ENCODE results near the gene PDCD10. TPM values are rescaled to one million over a fixed set of nuclear protein-coding genes. Genes with fewer than 3 reads are reported as not detected.

PDCD10 gene
- total and polyA plus RNA-seq, 4 donors, result 26.7 to 113 (median 51.5) TPM

- TF ChIP-seq, protein P1, sequence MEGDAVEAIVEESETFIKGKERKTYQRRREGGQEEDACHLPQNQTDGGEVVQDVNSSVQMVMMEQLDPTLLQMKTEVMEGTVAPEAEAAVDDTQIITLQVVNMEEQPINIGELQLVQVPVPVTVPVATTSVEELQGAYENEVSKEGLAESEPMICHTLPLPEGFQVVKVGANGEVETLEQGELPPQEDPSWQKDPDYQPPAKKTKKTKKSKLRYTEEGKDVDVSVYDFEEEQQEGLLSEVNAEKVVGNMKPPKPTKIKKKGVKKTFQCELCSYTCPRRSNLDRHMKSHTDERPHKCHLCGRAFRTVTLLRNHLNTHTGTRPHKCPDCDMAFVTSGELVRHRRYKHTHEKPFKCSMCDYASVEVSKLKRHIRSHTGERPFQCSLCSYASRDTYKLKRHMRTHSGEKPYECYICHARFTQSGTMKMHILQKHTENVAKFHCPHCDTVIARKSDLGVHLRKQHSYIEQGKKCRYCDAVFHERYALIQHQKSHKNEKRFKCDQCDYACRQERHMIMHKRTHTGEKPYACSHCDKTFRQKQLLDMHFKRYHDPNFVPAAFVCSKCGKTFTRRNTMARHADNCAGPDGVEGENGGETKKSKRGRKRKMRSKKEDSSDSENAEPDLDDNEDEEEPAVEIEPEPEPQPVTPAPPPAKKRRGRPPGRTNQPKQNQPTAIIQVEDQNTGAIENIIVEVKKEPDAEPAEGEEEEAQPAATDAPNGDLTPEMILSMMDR (IDR thresholded peaks at IDR 0.05; ENCODE audit: control extremely low read depth, extremely low read depth), result no peak
- H3K4me1 ChIP-seq (ENCODE audit: control insufficient read depth in 5 of 5, insufficient read depth in 5 of 5, low read length in 5 of 5), result peaks cover 0 to 4% (median 0%) of the 10 kb centered on the region in 5 donors
- no peaks in the 10 kb centered on the region for H3K9me3 ChIP-seq (ENCODE audit: control insufficient read depth in 4 of 4, insufficient read depth in 3 of 4, low read length in 3 of 4)
- DNase-seq (no peak), ATAC-seq (ENCODE audit: insufficient read depth, low FRiP score) (no peak)
- H3K27ac ChIP-seq (ENCODE audit: low read depth in 1 of 2, low read length in 1 of 2), result no peak overlapping the region
- peaks cover under 1 to 16% (median 7%) of the 10 kb centered on the region in 4 donors for H3K36me3 ChIP-seq (ENCODE audit: control insufficient read depth in 4 of 4, insufficient read depth in 4 of 4, low read length in 4 of 4)
- H3K27me3 ChIP-seq (ENCODE audit: control insufficient read depth in 3 of 3, insufficient read depth in 3 of 3, low read length in 2 of 3), result no peaks in the 10 kb centered on the region
- no peak overlapping the region for H3K9ac ChIP-seq (ENCODE audit: insufficient read depth in 1 of 2, low read length in 2 of 2)
- no peak overlapping the region for H3K4me3 ChIP-seq
Observed at GRCh38 chr3:167710552-167710951, 24.1 kb downstream of the PDCD10 start.

- peaks cover 0 to 4% (median 0%) of the 10 kb centered on the region in 5 donors for H3K4me1 ChIP-seq (ENCODE audit: control insufficient read depth in 5 of 5, insufficient read depth in 5 of 5, low read length in 5 of 5)
- DNase-seq (no peak), ATAC-seq (ENCODE audit: insufficient read depth, low FRiP score) (no peak)
- WGBS, 2 donors, result 73 to 97% methylated on average over 4 of the region's 4 CpGs
- TF ChIP-seq, protein P1 (IDR thresholded peaks at IDR 0.05; ENCODE audit: control extremely low read depth, extremely low read depth), result no peak
- no peaks in the 10 kb centered on the region for H3K9me3 ChIP-seq (ENCODE audit: control insufficient read depth in 4 of 4, insufficient read depth in 3 of 4, low read length in 3 of 4)
- no peak overlapping the region for H3K9ac ChIP-seq (ENCODE audit: insufficient read depth in 1 of 2, low read length in 2 of 2)
- H3K27me3 ChIP-seq (ENCODE audit: control insufficient read depth in 3 of 3, insufficient read depth in 3 of 3, low read length in 2 of 3), result no peaks in the 10 kb centered on the region
- no peak overlapping the region for H3K4me3 ChIP-seq
- H3K27ac ChIP-seq (ENCODE audit: low read depth in 1 of 2, low read length in 1 of 2), result no peak overlapping the region
- H3K36me3 ChIP-seq (ENCODE audit: control insufficient read depth in 4 of 4, insufficient read depth in 4 of 4, low read length in 4 of 4), result peaks cover 0 to 16% (median 7%) of the 10 kb centered on the region in 4 donors
Observed at GRCh38 chr3:167709690-167710089, 25.0 kb downstream of the PDCD10 start.

DNA sequence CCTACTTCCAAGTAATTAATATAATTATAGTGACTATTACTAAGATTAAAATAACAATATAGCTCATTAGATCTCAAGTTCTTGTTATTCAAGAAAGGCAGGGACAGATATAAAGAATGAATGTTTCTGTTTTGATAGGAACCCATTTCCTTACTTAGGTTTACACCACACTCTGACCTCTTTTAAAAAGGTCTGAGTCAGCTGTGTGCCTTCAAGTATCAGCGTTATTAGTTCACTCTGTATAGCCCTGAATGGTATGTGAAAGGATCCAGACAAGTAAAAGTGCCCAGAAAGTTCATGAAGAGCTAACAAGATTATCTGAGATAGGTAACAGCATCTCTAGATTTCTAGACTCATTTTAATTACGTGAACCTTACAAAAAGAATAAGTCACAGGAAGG lies 28.9 kb downstream of the PDCD10 start:
- WGBS, 2 donors, result 76 to 86% methylated on average over 2 of the region's 2 CpGs
- ATAC-seq (ENCODE audit: insufficient read depth, low FRiP score), result no peak

More for the DNA sequence above, 28.9 kb downstream of the PDCD10 start:
- no peak overlapping the region for H3K4me3 ChIP-seq
- H3K4me1 ChIP-seq (ENCODE audit: control insufficient read depth in 5 of 5, insufficient read depth in 5 of 5, low read length in 5 of 5), result peaks cover 0 to 4% (median 0%) of the 10 kb centered on the region in 5 donors
- DNase-seq, result no peak
- H3K9ac ChIP-seq (ENCODE audit: insufficient read depth in 1 of 2, low read length in 2 of 2), result no peak overlapping the region
- H3K36me3 ChIP-seq (ENCODE audit: control insufficient read depth in 4 of 4, insufficient read depth in 4 of 4, low read length in 4 of 4), result peaks cover 0 to 16% (median 8%) of the 10 kb centered on the region in 4 donors
- no peaks in the 10 kb centered on the region for H3K27me3 ChIP-seq (ENCODE audit: control insufficient read depth in 3 of 3, insufficient read depth in 3 of 3, low read length in 2 of 3)
- TF ChIP-seq, protein P1 (IDR thresholded peaks at IDR 0.05; ENCODE audit: control extremely low read depth, extremely low read depth), result no peak
- no peaks in the 10 kb centered on the region for H3K9me3 ChIP-seq (ENCODE audit: control insufficient read depth in 4 of 4, insufficient read depth in 3 of 4, low read length in 3 of 4)
- no peak overlapping the region for H3K27ac ChIP-seq (ENCODE audit: low read depth in 1 of 2, low read length in 1 of 2)

Data from lung (tissue), 12 donors.